HUES48 (cell line): ENCODE results near the gene SLC28A1.
"Not testable (repeated sequence)": the region's sequence is repeated elsewhere in the genome, so short reads cannot be mapped to it uniquely, and the experiment has no call there.

Source experiments
- H3K27ac ChIP-seq: one replicate; pipeline ENCODE4 v1.7.0; 2013; ENCODE audit warnings: low read depth, low read length, inconsistent platforms
- H3K27me3 ChIP-seq: 2 replicates; pipeline ENCODE4 v1.6.1; 2013; ENCODE audit warnings: mild to moderate bottlenecking, low read length; ENCODE audit not compliant: control insufficient read depth, insufficient read depth
- H3K36me3 ChIP-seq: 2 replicates; pipeline ENCODE4 v1.6.1; 2013; ENCODE audit warnings: low read length; ENCODE audit not compliant: control insufficient read depth, insufficient read depth
- H3K4me1 ChIP-seq: 2 replicates; pipeline ENCODE4 v1.6.1; 2013; ENCODE audit warnings: mild to moderate bottlenecking, low read length; ENCODE audit not compliant: control insufficient read depth, insufficient read depth
- H3K4me3 ChIP-seq: 2 replicates; pipeline ENCODE4 v1.5.1; 2013; ENCODE audit warnings: mild to moderate bottlenecking, low read depth, low read length
- H3K9ac ChIP-seq: 2 replicates; pipeline ENCODE4 v1.6.1; 2013; ENCODE audit warnings: mild to moderate bottlenecking, low read depth, low read length, moderate library complexity
- H3K9me3 ChIP-seq: 2 replicates; pipeline ENCODE4 v1.6.1; 2013; ENCODE audit warnings: low read length; ENCODE audit not compliant: control insufficient read depth, insufficient read depth

Gene SLC28A1

GRCh38 chr15:84883916-84884781, at the start of gene SLC28A1:
Gene SLC28A1, plus strand, starts transcription at chr15:84884662. Its CDS starts 3,099 bp downstream, at chr15:84887761.
- no peak within 1 kb of the TSS for H3K9ac ChIP-seq
- no peaks in the 10 kb centered on the region for H3K9me3 ChIP-seq
- no peaks in the 10 kb centered on the region for H3K36me3 ChIP-seq
- H3K4me3 ChIP-seq, result no peak within 1 kb of the TSS
- H3K4me1 ChIP-seq, result no peaks in the 10 kb centered on the region; the same call in 1 of the 2 replicates
- no peaks in the 10 kb centered on the region for H3K27me3 ChIP-seq
- H3K27ac ChIP-seq, result no peak within 1 kb of the TSS

DNA sequence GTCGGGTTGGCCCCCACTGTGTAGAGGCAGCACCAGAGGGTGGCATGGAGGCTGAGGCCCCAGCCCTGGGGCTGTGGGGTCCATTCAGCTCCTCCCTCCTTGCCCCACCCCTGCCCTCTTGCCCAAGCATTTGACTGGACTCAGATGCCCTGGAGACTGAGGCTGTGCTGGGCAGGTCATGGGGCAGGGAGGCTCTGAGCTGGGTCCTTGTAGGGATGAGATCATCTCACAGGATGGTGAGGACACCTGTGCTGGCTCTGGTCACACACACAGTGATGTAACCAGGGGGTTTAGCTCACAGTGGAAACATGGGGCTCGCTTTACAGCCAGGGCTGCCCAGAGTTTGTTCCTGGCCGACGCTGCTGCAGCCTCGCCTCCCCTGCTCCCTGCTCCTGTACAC, 49.5 kb upstream of the SLC28A1 start:
- H3K9ac ChIP-seq, result no peak overlapping the region
- peaks cover 5% of the 10 kb centered on the region; the same call in 1 of the 2 replicates for H3K36me3 ChIP-seq
- H3K27ac ChIP-seq, result no peak overlapping the region
- H3K4me3 ChIP-seq, result no peak overlapping the region
- H3K27me3 ChIP-seq, result no peaks in the 10 kb centered on the region
- H3K4me1 ChIP-seq, result no peaks in the 10 kb centered on the region
- no peaks in the 10 kb centered on the region for H3K9me3 ChIP-seq

GRCh38 chr15:84835661-84836337, 48.7 kb upstream of the SLC28A1 start:
- Histone ChIP-seq H3K9me3 (no peaks in the 10 kb centered on the region), H3K36me3 (peaks cover 8% of the 10 kb centered on the region), H3K4me3 (no peak overlapping the region), H3K27me3 (no peaks in the 10 kb centered on the region), H3K27ac (no peak overlapping the region), H3K9ac (no peak overlapping the region), H3K4me1 (no peaks in the 10 kb centered on the region)

DNA sequence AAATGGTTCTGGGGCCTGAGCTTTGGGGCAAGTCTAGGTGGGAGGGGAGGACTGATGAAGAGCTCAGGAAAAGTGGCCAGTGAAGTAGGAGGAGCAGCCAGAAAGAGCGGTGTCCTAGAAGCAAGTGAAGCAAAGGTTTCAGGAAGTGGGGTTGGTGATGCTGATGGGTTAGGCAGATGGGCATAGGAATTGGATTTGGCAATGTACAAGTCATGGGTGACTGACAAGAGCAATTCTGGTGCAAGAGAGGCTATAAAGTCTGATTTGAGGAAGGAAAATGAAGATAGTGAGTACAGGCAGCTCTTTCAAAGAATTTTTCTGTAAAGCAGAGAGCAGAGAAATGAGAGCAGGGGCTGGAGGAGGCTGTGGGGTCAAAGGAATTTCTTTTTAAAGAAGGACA, 47.6 kb upstream of the SLC28A1 start:
- Histone ChIP-seq H3K27me3 (no peaks in the 10 kb centered on the region), H3K9me3 (no peaks in the 10 kb centered on the region), H3K4me1 (no peaks in the 10 kb centered on the region), H3K27ac (no peak overlapping the region), H3K9ac (no peak overlapping the region), H3K4me3 (no peak overlapping the region), H3K36me3 (peaks cover 8% of the 10 kb centered on the region)

DNA sequence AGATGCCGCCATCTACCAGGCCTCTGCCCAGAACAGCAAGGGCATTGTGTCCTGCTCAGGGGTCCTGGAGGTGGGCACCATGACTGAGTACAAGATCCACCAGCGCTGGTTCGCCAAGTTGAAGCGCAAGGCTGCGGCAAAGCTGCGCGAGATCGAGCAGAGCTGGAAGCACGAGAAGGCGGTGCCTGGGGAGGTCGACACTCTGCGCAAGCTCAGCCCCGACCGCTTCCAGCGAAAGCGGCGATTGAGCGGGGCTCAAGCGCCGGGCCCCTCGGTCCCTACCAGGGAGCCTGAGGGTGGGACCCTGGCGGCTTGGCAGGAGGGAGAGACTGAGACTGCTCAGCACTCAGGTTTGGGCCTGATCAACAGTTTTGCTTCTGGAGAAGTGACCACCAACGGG, 44.7 kb upstream of the SLC28A1 start:
- Histone ChIP-seq H3K36me3 (peaks cover 8% of the 10 kb centered on the region), H3K4me1 (no peaks in the 10 kb centered on the region), H3K27ac (no peak overlapping the region), H3K9ac (no peak overlapping the region), H3K4me3 (no peak overlapping the region), H3K9me3 (no peaks in the 10 kb centered on the region), H3K27me3 (no peaks in the 10 kb centered on the region)

- no peaks in the 10 kb centered on the region for H3K4me1 ChIP-seq
- H3K27ac ChIP-seq, result no peak overlapping the region
- H3K9ac ChIP-seq, result no peak overlapping the region
- no peaks in the 10 kb centered on the region for H3K27me3 ChIP-seq
- no peak overlapping the region for H3K4me3 ChIP-seq
- H3K36me3 ChIP-seq, result peaks cover 8% of the 10 kb centered on the region
- H3K9me3 ChIP-seq, result no peaks in the 10 kb centered on the region
Observed at GRCh38 chr15:84840255-84840654, 44.2 kb upstream of the SLC28A1 start.

- Histone ChIP-seq H3K9me3 (no peaks in the 10 kb centered on the region), H3K27me3 (no peaks in the 10 kb centered on the region), H3K4me3 (no peak overlapping the region), H3K9ac (no peak overlapping the region), H3K36me3 (peaks cover 8% of the 10 kb centered on the region), H3K4me1 (no peaks in the 10 kb centered on the region), H3K27ac (no peak overlapping the region)
Observed at GRCh38 chr15:84840741-84841429, 43.6 kb upstream of the SLC28A1 start.

GRCh38 chr15:84842781-84843180, 41.7 kb upstream of the SLC28A1 start:
- H3K27ac ChIP-seq, result no peak overlapping the region
- no peaks in the 10 kb centered on the region for H3K9me3 ChIP-seq
- H3K27me3 ChIP-seq, result no peaks in the 10 kb centered on the region
- H3K4me3 ChIP-seq, result no peak overlapping the region
- no peak overlapping the region for H3K9ac ChIP-seq
- H3K36me3 ChIP-seq, result peaks cover 8% of the 10 kb centered on the region
- H3K4me1 ChIP-seq, result no peaks in the 10 kb centered on the region

DNA sequence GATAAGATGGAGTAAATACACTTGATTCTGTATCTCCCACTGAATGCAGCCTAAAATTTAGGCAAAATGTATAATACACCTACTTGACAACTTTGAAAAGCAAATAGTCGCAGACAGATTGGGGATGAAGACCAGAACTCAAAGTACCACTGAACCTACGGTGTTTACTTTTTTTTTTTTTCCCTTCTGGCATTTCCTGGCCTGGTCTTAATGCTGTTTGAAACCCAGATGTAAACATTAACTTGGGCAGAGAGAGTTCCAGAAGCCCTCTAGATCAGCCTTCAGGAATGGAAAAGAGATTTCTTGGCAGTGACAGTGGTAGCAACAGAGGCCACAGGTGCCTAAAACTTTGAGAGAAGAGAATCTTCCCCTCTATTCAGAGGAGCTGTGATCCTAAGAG, 39.5 kb upstream of the SLC28A1 start:
- Histone ChIP-seq H3K9me3 (no peaks in the 10 kb centered on the region), H3K4me1 (no peaks in the 10 kb centered on the region), H3K4me3 (no peak overlapping the region), H3K27ac (no peak overlapping the region), H3K36me3 (peaks cover 3% of the 10 kb centered on the region; the same call in 1 of the 2 replicates), H3K9ac (no peak overlapping the region), H3K27me3 (no peaks in the 10 kb centered on the region)

DNA sequence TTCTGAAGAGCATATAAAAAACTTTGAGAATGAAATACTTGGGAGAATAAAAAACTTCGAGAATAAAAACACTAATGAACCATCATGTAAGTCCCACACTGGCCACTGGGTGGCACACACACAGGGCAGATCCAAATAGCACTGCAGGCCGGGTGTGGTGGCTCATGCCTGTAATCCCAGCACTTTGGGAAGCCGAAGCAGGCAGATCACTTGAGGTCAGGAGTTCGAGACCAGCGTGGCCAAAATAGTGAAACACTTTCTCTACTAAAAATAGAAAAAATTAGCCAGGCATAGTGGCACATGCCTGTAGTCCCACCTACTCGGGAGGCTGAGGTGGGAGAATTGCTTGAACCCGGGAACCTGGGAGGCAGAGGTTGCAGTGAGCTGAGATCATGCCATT, 38.8 kb upstream of the SLC28A1 start:
- H3K4me1 ChIP-seq, H3K9me3 ChIP-seq, H3K27ac ChIP-seq: not testable (repeated sequence)

GRCh38 chr15:84846269-84846668, 38.2 kb upstream of the SLC28A1 start:
- Histone ChIP-seq H3K9me3 (no peaks in the 10 kb centered on the region), H3K9ac (no peak overlapping the region), H3K4me1 (no peaks in the 10 kb centered on the region), H3K27me3 (no peaks in the 10 kb centered on the region), H3K36me3 (no peaks in the 10 kb centered on the region), H3K27ac (no peak overlapping the region), H3K4me3 (no peak overlapping the region)

More for the DNA sequence above, 38.8 kb upstream of the SLC28A1 start:
- not testable (repeated sequence) for H3K27me3 ChIP-seq, H3K36me3 ChIP-seq, H3K4me3 ChIP-seq, H3K9ac ChIP-seq
